ENCODE measurements around the gene MRPS26. TPM values are rescaled to one million over a fixed set of nuclear protein-coding genes. Genes with fewer than 3 reads are reported as not detected.
A peak's percentile ranks its signal among the peaks of the same experiment; 100 is the strongest.
"Not testable (repeated sequence)": the region's sequence is repeated elsewhere in the genome, so short reads cannot be mapped to it uniquely, and the experiment has no call there.

Gene MRPS26
- total RNA-seq, 2 experiments from 2014 or later, result 30.6 to 37.2 TPM

GRCh38 chr20:3022559-3023490 is 23.0 kb upstream of the MRPS26 start:
- H3K9me3 Mint-ChIP-seq, H3K4me1 Mint-ChIP-seq, H3K27ac Mint-ChIP-seq, DNase-seq, POLR2A ChIA-PET, H3K4me3 Mint-ChIP-seq, H3K27me3 Mint-ChIP-seq: not testable (repeated sequence)
- peaks cover 46% of the 10 kb centered on the region for H3K36me3 Mint-ChIP-seq (ENCODE audit: low read depth)
- CTCF ChIA-PET, result interaction anchor here (0.5 kb wide), 1 partner anchor 437 kb away, joined by 3 read pairs; no protein-coding TSS in a partner anchor

- H3K4me3 Mint-ChIP-seq, result no peak overlapping the region
- H3K9me3 Mint-ChIP-seq, result no peaks in the 10 kb centered on the region
- CTCF ChIA-PET, result interaction anchor here (0.6 to 2.1 kb wide), 4 partner anchors 12 to 238 kb away, joined by 4 to 7 read pairs (median 4); no protein-coding TSS in a partner anchor
Measured at GRCh38 chr20:3027987-3028386, 17.9 kb upstream of the MRPS26 start.

GRCh38 chr20:3031524-3032147 is 14.2 kb upstream of the MRPS26 start:
- ChIA-PET CTCF (no interaction called here), POLR2A (no interaction called here)
- Mint-ChIP-seq H3K9me3 (no peaks in the 10 kb centered on the region), H3K27ac (no peak overlapping the region), H3K36me3 (ENCODE audit: low read depth) (peaks cover 24% of the 10 kb centered on the region), H3K4me3 (no peak overlapping the region), H3K27me3 (no peaks in the 10 kb centered on the region), H3K4me1 (no peaks in the 10 kb centered on the region)
- DNase-seq, result no peak

More at GRCh38 chr20:3027987-3028386, 17.9 kb upstream of the MRPS26 start:
- Mint-ChIP-seq H3K27me3 (no peaks in the 10 kb centered on the region), H3K36me3 (ENCODE audit: low read depth) (peaks cover 37% of the 10 kb centered on the region), H3K27ac (no peak overlapping the region), H3K4me1 (no peaks in the 10 kb centered on the region)
- POLR2A ChIA-PET, result no interaction called here
- no peak for DNase-seq

- POLR2A ChIA-PET, result no interaction called here
Measured at GRCh38 chr20:3032624-3033023, 13.2 kb upstream of the MRPS26 start.

GRCh38 chr20:3037654-3038053 is 8.2 kb upstream of the MRPS26 start:
- POLR2A ChIA-PET, result no interaction called here
- CTCF ChIA-PET, result no interaction called here
- Mint-ChIP-seq H3K27me3 (no peaks in the 10 kb centered on the region), H3K27ac (no peak overlapping the region), H3K9me3 (no peaks in the 10 kb centered on the region), H3K36me3 (ENCODE audit: low read depth) (peaks cover 32% of the 10 kb centered on the region), H3K4me3 (no peak overlapping the region), H3K4me1 (peaks cover 22% of the 10 kb centered on the region)
- DNase-seq, result no peak

More at GRCh38 chr20:3032624-3033023, 13.2 kb upstream of the MRPS26 start:
- no peak for DNase-seq
- Mint-ChIP-seq H3K4me1 (no peaks in the 10 kb centered on the region), H3K36me3 (ENCODE audit: low read depth) (peaks cover 16% of the 10 kb centered on the region), H3K27ac (no peak overlapping the region), H3K9me3 (no peaks in the 10 kb centered on the region), H3K27me3 (no peaks in the 10 kb centered on the region), H3K4me3 (no peak overlapping the region)
- CTCF ChIA-PET, result interaction anchor here (0.6 kb wide), 1 partner anchor 46 kb away, joined by 3 read pairs; no protein-coding TSS in a partner anchor

GRCh38 chr20:3038454-3038853 is 7.4 kb upstream of the MRPS26 start:
- Mint-ChIP-seq H3K27me3 (no peaks in the 10 kb centered on the region), H3K9me3 (no peaks in the 10 kb centered on the region), H3K36me3 (ENCODE audit: low read depth) (peaks cover 32% of the 10 kb centered on the region), H3K4me1 (peaks cover 22% of the 10 kb centered on the region), H3K4me3 (no peak overlapping the region), H3K27ac (no peak overlapping the region)
- ChIA-PET CTCF (interaction anchor here (0.6 to 0.8 kb wide), 2 partner anchors 9 to 15 kb away, joined by 3 read pairs; no protein-coding TSS in a partner anchor), POLR2A (no interaction called here)
- DNase-seq, result no peak

GRCh38 chr20:3039426-3039825 is 6.4 kb upstream of the MRPS26 start:
- Mint-ChIP-seq H3K36me3 (ENCODE audit: low read depth) (peaks cover 32% of the 10 kb centered on the region), H3K27ac (peak overlapping the region; percentile 64), H3K27me3 (no peaks in the 10 kb centered on the region), H3K4me1 (peaks cover 22% of the 10 kb centered on the region), H3K9me3 (no peaks in the 10 kb centered on the region), H3K4me3 (no peak overlapping the region)
- DNase-seq, result no peak
- ChIA-PET CTCF (interaction anchor here (0.6 to 0.8 kb wide), 2 partner anchors 10 to 231 kb away, joined by 3 read pairs; no protein-coding TSS in a partner anchor), POLR2A (no interaction called here)

- H3K4me3 Mint-ChIP-seq, result no peak overlapping the region
- peaks cover 32% of the 10 kb centered on the region for H3K36me3 Mint-ChIP-seq (ENCODE audit: low read depth)
- ChIA-PET POLR2A (no interaction called here), CTCF (interaction anchor here (0.6 kb wide), 1 partner anchor 232 kb away, joined by 3 read pairs; no protein-coding TSS in a partner anchor)
- H3K27ac Mint-ChIP-seq, result peak overlapping the region; percentile 65
- H3K27me3 Mint-ChIP-seq, result no peaks in the 10 kb centered on the region
- DNase-seq, result no peak
- peaks cover 24% of the 10 kb centered on the region for H3K4me1 Mint-ChIP-seq
- H3K9me3 Mint-ChIP-seq, result no peaks in the 10 kb centered on the region
Measured at GRCh38 chr20:3040086-3040485, 5.8 kb upstream of the MRPS26 start.

- ChIA-PET CTCF (interaction anchor here (0.6 to 1.5 kb wide), 3 partner anchors 11 to 69 kb away, joined by 3 to 8 read pairs (median 3); no protein-coding TSS in a partner anchor), POLR2A (no interaction called here)
- H3K4me3 Mint-ChIP-seq, result no peak overlapping the region
- H3K27me3 Mint-ChIP-seq, result no peaks in the 10 kb centered on the region
- no peaks in the 10 kb centered on the region for H3K9me3 Mint-ChIP-seq
- DNase-seq, result no peak
- peak overlapping the region; percentile 70 for H3K27ac Mint-ChIP-seq
- H3K36me3 Mint-ChIP-seq (ENCODE audit: low read depth), result peaks cover 31% of the 10 kb centered on the region
- H3K4me1 Mint-ChIP-seq, result peaks cover 32% of the 10 kb centered on the region
Measured at GRCh38 chr20:3041854-3042409, 3.9 kb upstream of the MRPS26 start.

- no peak overlapping the region for H3K27ac Mint-ChIP-seq
- no peak for DNase-seq
- CTCF ChIA-PET, result interaction anchor here (1.0 to 1.5 kb wide), 2 partner anchors 11 to 22 kb away, joined by 3 to 8 read pairs; no protein-coding TSS in a partner anchor
- POLR2A ChIA-PET, result no interaction called here
- no peaks in the 10 kb centered on the region for H3K27me3 Mint-ChIP-seq
- no peak overlapping the region for H3K4me3 Mint-ChIP-seq
- H3K9me3 Mint-ChIP-seq, result no peaks in the 10 kb centered on the region
- peaks cover 37% of the 10 kb centered on the region for H3K4me1 Mint-ChIP-seq
- H3K36me3 Mint-ChIP-seq (ENCODE audit: low read depth), result peaks cover 31% of the 10 kb centered on the region
Measured at GRCh38 chr20:3042625-3043024, 3.2 kb upstream of the MRPS26 start.

GRCh38 chr20:3043322-3043721 is 2.5 kb upstream of the MRPS26 start, which contains the start of gene GNRH2:
Gene GNRH2, plus strand, starts transcription at chr20:3043622. Its CDS starts 793 bp downstream, at chr20:3044415.
- Mint-ChIP-seq H3K4me1 (peaks cover 44% of the 10 kb centered on the region), H3K27me3 (no peaks in the 10 kb centered on the region), H3K36me3 (ENCODE audit: low read depth) (peaks cover 30% of the 10 kb centered on the region), H3K27ac (peak within 1 kb of the TSS; percentile 21), H3K9me3 (no peaks in the 10 kb centered on the region), H3K4me3 (peak within 1 kb of the TSS; percentile 10)
- no peak for DNase-seq
- POLR2A ChIA-PET, result no interaction called here
- CTCF ChIA-PET, result interaction anchor here (0.8 to 1.0 kb wide), 2 partner anchors 13 to 23 kb away, joined by 3 read pairs; no protein-coding TSS in a partner anchor

- DNase-seq, result no peak
- no peak overlapping the region for H3K27ac Mint-ChIP-seq
- H3K4me1 Mint-ChIP-seq, result peaks cover 46% of the 10 kb centered on the region
- POLR2A ChIA-PET, result no interaction called here
- no peaks in the 10 kb centered on the region for H3K9me3 Mint-ChIP-seq
- peak overlapping the region; percentile 10 for H3K4me3 Mint-ChIP-seq
- H3K36me3 Mint-ChIP-seq (ENCODE audit: low read depth), result peaks cover 28% of the 10 kb centered on the region
- CTCF ChIA-PET, result no interaction called here
- no peaks in the 10 kb centered on the region for H3K27me3 Mint-ChIP-seq
Measured at GRCh38 chr20:3044336-3044965, 1.4 kb upstream of the MRPS26 start.
